Liver (tissue), 9 donors: ENCODE results near the gene TEX36. TPM values are rescaled to one million over a fixed set of nuclear protein-coding genes. Genes with fewer than 3 reads are reported as not detected.

ENCODE experiments used
- DNase-seq: peaks from one replicate; pipeline ENCODE4 v3.0.0-alpha.2; 2017; ENCODE audit warnings: low spot score
- H3K27ac ChIP-seq, 2 donors: one replicate each; pipeline ENCODE4 v1.7.0; 2013; ENCODE audit warnings: inconsistent platforms in 2 of 2, low read length in 2 of 2, control low read depth in 1 of 2, low read depth in 1 of 2, mild to moderate bottlenecking in 1 of 2
- H3K27me3 ChIP-seq, 4 donors: one replicate each; pipeline versions ENCODE4 v1.6.1 to v1.7.0; 2013; ENCODE audit warnings: low read length in 3 of 4, inconsistent platforms in 1 of 4, mild to moderate bottlenecking in 1 of 4, moderate library complexity in 1 of 4; ENCODE audit not compliant: control insufficient read depth in 4 of 4, insufficient read depth in 4 of 4
- H3K36me3 ChIP-seq, 4 donors: one replicate each; pipeline versions ENCODE4 v1.6.1 to v1.7.0; 2013; ENCODE audit warnings: low read length in 3 of 4, mild to moderate bottlenecking in 3 of 4, low read depth in 1 of 4, moderate library complexity in 1 of 4; ENCODE audit not compliant: control insufficient read depth in 4 of 4, insufficient read depth in 3 of 4
- H3K4me1 ChIP-seq, 4 donors: one replicate each; pipeline versions ENCODE4 v1.6.1 to v1.7.0; 2013; ENCODE audit warnings: low read length in 3 of 4, mild to moderate bottlenecking in 3 of 4, moderate library complexity in 1 of 4; ENCODE audit not compliant: control insufficient read depth in 4 of 4, insufficient read depth in 4 of 4
- H3K4me3 ChIP-seq, 3 donors: one replicate each; pipeline versions ENCODE4 v1.6.1 to v1.7.0; 2013; ENCODE audit warnings: low read length in 3 of 3, control low read depth in 1 of 3, low read depth in 1 of 3, mild to moderate bottlenecking in 1 of 3
- H3K9ac ChIP-seq, 2 donors: one replicate each; pipeline ENCODE4 v1.7.0; 2013; ENCODE audit warnings: low read length in 2 of 2, mild to moderate bottlenecking in 2 of 2, moderate library complexity in 2 of 2, control low read depth in 1 of 2, low read depth in 1 of 2
- H3K9me3 ChIP-seq, 4 donors: one replicate each; pipeline versions ENCODE4 v1.6.1 to v1.7.0; 2013; ENCODE audit warnings: low read length in 3 of 4; ENCODE audit not compliant: control insufficient read depth in 4 of 4
- EGR1 ChIP-seq, 2 donors: IDR thresholded peaks; 2 replicates each; pipeline ENCODE4 v1.6.1; 2016 to 2018; ENCODE audit warnings: antibody characterized with exemption in 2 of 2, low read depth in 2 of 2
- FOXA1 ChIP-seq: IDR thresholded peaks from 2 replicates; pipeline ENCODE4 v1.6.1; 2016; ENCODE audit warnings: antibody characterized with exemption
- FOXA2 ChIP-seq: IDR thresholded peaks from 2 replicates; pipeline ENCODE4 v1.6.1; 2016; ENCODE audit warnings: antibody characterized with exemption
- GABPA ChIP-seq, 2 donors: IDR thresholded peaks in 1 of 2; conservative IDR thresholded peaks in 1 of 2; 2 replicates each; pipeline ENCODE4 v1.6.1; 2016; ENCODE audit warnings: antibody characterized with exemption in 2 of 2, mild to moderate bottlenecking in 1 of 2, moderate library complexity in 1 of 2
- HNF4A ChIP-seq, 2 donors: conservative IDR thresholded peaks; 2 replicates each; pipeline ENCODE4 v1.6.1; 2016; ENCODE audit warnings: antibody characterized with exemption in 2 of 2, mild to moderate bottlenecking in 2 of 2
- HNF4G ChIP-seq: IDR thresholded peaks from 2 replicates; pipeline ENCODE4 v1.6.1; 2016; ENCODE audit warnings: antibody characterized with exemption
- NR2F2 ChIP-seq: IDR thresholded peaks from 2 replicates; pipeline ENCODE4 v1.6.1; 2016; ENCODE audit warnings: antibody characterized with exemption
- RAD21 ChIP-seq, 2 donors: IDR thresholded peaks; 2 replicates each; pipeline ENCODE4 v1.6.1; 2016; ENCODE audit warnings: antibody characterized with exemption in 2 of 2, mild to moderate bottlenecking in 2 of 2
- RXRA ChIP-seq, 2 donors: IDR thresholded peaks; 2 replicates each; pipeline ENCODE4 v1.6.1; 2017 to 2018; ENCODE audit warnings: antibody characterized with exemption in 2 of 2, mild to moderate bottlenecking in 1 of 2
- SP1 ChIP-seq: IDR thresholded peaks from 2 replicates; pipeline ENCODE4 v1.6.1; 2018; ENCODE audit warnings: antibody characterized with exemption, mild to moderate bottlenecking
- TAF1 ChIP-seq: conservative IDR thresholded peaks from 2 replicates; pipeline ENCODE4 v1.6.1; 2016; ENCODE audit warnings: antibody characterized with exemption, mild to moderate bottlenecking
- YY1 ChIP-seq: IDR thresholded peaks from 2 replicates; pipeline ENCODE4 v1.6.1; 2016; ENCODE audit warnings: antibody characterized with exemption, mild to moderate bottlenecking
- WGBS: extraction: QIAGEN DNeasy Blood & Tissue Kit; methylation state at CpG from one replicate; pipeline ENCODE4 v1.1.7; 2013; 5-methylcytosine and 5-hydroxymethylcytosine counted together
- polyA plus RNA-seq, 2 donors: library from polyadenylated mRNA; stranded (reverse) in 1 of 2; unstranded in 1 of 2; fragments of 200-250 nt in 1 of 2; fragments of >200 nt in 1 of 2; fragmentation: Nextera tagmentation in 1 of 2; extraction: Ambion mirVana in 1 of 2; gene quantifications; one replicate each; pipeline versions ENCODE4 v1.2.1 to v1.2.3, GENCODE V29; 2013 to 2015
- total RNA-seq, 2 donors: library from RNA; depleted of rRNA; stranded (reverse); fragments of >200 nt; gene quantifications; one replicate each; pipeline ENCODE4 v1.2.3, GENCODE V29; 2014
- TF ChIP-seq, protein P1 (sequence below): fragments of 150-350 bp; IDR thresholded peaks from 2 replicates; pipeline ENCODE4 v1.5.1; 2017; ENCODE audit warnings: improper control_type of control experiment, low read depth, low read length; ENCODE audit not compliant: missing input control
- TF ChIP-seq, protein P2 (sequence below): IDR thresholded peaks from 2 replicates; pipeline ENCODE4 v1.6.1; 2016; ENCODE audit warnings: antibody characterized with exemption
- TF ChIP-seq, protein P3 (sequence below): IDR thresholded peaks from 2 replicates; pipeline ENCODE4 v1.6.1; 2016; ENCODE audit warnings: antibody characterized with exemption
- TF ChIP-seq, protein P4 (sequence below): IDR thresholded peaks from 2 replicates; pipeline ENCODE4 v1.6.1; 2016; ENCODE audit warnings: antibody characterized with exemption
- TF ChIP-seq, protein P5 (sequence below): IDR thresholded peaks from 2 replicates; pipeline ENCODE4 v1.6.1; 2016; ENCODE audit warnings: antibody characterized with exemption, mild to moderate bottlenecking
- donor health status: healthy.
- donor health status: healthy.
- donor health status: healthy.
- donor health status: healthy.
- donor health status: healthy.

Gene TEX36
- total and polyA plus RNA-seq, 4 donors: not detected

DNA sequence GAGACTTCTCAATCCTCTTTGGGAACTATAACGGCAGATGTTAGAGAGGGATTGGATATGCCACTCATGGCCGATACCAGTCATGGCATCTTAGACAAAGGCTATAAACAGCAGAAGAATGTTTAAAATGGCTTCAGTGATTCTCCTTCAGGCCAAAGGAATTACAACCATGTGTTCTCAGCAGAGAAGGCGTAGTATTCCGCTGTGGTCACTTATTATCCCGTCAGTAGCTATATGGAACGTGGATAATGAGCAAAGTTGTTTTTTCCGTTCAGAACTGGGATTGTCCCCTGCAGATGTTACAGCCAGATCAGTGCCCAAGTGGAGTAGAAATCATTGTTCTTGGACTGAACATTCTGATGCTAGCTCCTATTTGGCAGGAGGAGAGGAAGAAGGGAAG is 43.1 kb downstream of the TEX36 start:
- DNase-seq: no peak
- WGBS: 83% methylated on average over 7 of the region's 7 CpGs
- no peak overlapping the region for H3K9ac ChIP-seq

DNA sequence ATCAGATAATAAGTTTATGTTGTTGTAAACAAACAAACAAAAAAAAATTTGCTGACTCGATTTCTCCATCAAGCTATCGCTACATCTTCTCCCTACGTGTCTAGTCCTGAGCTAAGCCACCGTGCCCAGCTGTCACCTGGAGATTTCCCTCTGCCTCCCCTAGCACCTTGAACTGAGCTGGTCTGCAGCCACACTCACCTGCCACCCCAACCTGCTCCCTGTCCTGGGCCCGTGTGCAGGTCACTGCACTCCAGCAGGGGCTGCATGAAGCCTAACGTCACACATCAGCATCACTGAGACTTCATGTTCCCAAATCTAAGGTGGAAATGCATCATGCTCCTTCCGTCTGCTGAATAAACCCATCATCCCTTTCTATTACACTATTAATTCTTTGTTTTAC is 44.4 kb downstream of the TEX36 start:
- TF ChIP-seq, protein P1, sequence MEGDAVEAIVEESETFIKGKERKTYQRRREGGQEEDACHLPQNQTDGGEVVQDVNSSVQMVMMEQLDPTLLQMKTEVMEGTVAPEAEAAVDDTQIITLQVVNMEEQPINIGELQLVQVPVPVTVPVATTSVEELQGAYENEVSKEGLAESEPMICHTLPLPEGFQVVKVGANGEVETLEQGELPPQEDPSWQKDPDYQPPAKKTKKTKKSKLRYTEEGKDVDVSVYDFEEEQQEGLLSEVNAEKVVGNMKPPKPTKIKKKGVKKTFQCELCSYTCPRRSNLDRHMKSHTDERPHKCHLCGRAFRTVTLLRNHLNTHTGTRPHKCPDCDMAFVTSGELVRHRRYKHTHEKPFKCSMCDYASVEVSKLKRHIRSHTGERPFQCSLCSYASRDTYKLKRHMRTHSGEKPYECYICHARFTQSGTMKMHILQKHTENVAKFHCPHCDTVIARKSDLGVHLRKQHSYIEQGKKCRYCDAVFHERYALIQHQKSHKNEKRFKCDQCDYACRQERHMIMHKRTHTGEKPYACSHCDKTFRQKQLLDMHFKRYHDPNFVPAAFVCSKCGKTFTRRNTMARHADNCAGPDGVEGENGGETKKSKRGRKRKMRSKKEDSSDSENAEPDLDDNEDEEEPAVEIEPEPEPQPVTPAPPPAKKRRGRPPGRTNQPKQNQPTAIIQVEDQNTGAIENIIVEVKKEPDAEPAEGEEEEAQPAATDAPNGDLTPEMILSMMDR: no peak
- TF ChIP-seq FOXA1: no peak
- TF ChIP-seq GABPA (IDR thresholded peaks at IDR 0.05 in 1 of 2, conservative IDR thresholded peaks at IDR 0.05 in 1 of 2): no peak
- no peak for TF ChIP-seq RAD21 (IDR thresholded peaks at IDR 0.05)
- TF ChIP-seq, protein P2, sequence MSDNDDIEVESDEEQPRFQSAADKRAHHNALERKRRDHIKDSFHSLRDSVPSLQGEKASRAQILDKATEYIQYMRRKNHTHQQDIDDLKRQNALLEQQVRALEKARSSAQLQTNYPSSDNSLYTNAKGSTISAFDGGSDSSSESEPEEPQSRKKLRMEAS: no peak
- TF ChIP-seq, protein P3, sequence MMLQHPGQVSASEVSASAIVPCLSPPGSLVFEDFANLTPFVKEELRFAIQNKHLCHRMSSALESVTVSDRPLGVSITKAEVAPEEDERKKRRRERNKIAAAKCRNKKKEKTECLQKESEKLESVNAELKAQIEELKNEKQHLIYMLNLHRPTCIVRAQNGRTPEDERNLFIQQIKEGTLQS: no peak
- no peak for TF ChIP-seq RXRA (IDR thresholded peaks at IDR 0.05)
- TF ChIP-seq HNF4A (conservative IDR thresholded peaks at IDR 0.05): no peak
- no peak for DNase-seq
- Histone ChIP-seq H3K27ac (no peak overlapping the region), H3K36me3 (no peaks in the 10 kb centered on the region), H3K4me1 (no peaks in the 10 kb centered on the region), H3K9ac (no peak overlapping the region), H3K4me3 (no peak overlapping the region), H3K27me3 (peaks cover 0 to 2% (median 0%) of the 10 kb centered on the region in 4 donors), H3K9me3 (no peaks in the 10 kb centered on the region)
- 60% methylated on average over 7 of the region's 7 CpGs for WGBS

More for the DNA sequence above, 43.1 kb downstream of the TEX36 start:
- H3K9me3 ChIP-seq: no peaks in the 10 kb centered on the region
- peaks cover 0 to 2% (median 0%) of the 10 kb centered on the region in 4 donors for H3K27me3 ChIP-seq
- H3K27ac ChIP-seq: no peak overlapping the region
- H3K4me1 ChIP-seq: no peaks in the 10 kb centered on the region
- TF ChIP-seq SP1: no peak
- no peak overlapping the region for H3K4me3 ChIP-seq
- no peaks in the 10 kb centered on the region for H3K36me3 ChIP-seq

DNA sequence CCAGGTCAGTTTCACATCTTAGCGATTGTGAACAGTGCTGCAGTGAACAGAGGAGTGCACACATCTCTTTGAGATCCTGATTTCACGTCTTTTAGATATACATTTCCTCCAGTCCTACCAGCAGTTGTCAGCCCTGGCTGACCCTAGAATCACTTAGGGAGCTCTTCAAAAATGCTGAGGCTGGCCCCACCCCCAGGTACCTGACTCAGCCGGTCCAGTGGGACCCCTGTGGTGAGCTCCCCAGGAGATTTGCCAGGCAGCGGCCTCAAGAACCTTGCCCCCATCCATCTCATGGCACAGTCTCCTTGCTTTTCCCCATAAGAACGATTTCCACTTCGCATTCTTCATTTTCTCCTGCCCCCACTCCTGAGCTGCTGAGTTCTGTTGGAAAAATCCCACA is 45.5 kb downstream of the TEX36 start:
- Histone ChIP-seq H3K4me3 (no peak overlapping the region), H3K4me1 (no peaks in the 10 kb centered on the region), H3K27ac (no peak overlapping the region), H3K27me3 (peaks cover 0 to 4% (median 0%) of the 10 kb centered on the region in 4 donors), H3K9me3 (no peaks in the 10 kb centered on the region), H3K9ac (no peak overlapping the region), H3K36me3 (no peaks in the 10 kb centered on the region)
- TF ChIP-seq HNF4A (conservative IDR thresholded peaks at IDR 0.05) (no peak), HNF4G (no peak), NR2F2 (no peak), YY1 (no peak), EGR1 (IDR thresholded peaks at IDR 0.05; ENCODE audit: low read depth in 2 of 2) (no peak), FOXA2 (no peak), FOXA1 (no peak), TAF1 (no peak)
- TF ChIP-seq, protein P1: no peak
- TF ChIP-seq, protein P4, sequence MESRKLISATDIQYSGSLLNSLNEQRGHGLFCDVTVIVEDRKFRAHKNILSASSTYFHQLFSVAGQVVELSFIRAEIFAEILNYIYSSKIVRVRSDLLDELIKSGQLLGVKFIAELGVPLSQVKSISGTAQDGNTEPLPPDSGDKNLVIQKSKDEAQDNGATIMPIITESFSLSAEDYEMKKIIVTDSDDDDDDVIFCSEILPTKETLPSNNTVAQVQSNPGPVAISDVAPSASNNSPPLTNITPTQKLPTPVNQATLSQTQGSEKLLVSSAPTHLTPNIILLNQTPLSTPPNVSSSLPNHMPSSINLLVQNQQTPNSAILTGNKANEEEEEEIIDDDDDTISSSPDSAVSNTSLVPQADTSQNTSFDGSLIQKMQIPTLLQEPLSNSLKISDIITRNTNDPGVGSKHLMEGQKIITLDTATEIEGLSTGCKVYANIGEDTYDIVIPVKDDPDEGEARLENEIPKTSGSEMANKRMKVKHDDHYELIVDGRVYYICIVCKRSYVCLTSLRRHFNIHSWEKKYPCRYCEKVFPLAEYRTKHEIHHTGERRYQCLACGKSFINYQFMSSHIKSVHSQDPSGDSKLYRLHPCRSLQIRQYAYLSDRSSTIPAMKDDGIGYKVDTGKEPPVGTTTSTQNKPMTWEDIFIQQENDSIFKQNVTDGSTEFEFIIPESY: no peak
- TF ChIP-seq, protein P3: no peak
- TF ChIP-seq, protein P2: no peak
- TF ChIP-seq, protein P5, sequence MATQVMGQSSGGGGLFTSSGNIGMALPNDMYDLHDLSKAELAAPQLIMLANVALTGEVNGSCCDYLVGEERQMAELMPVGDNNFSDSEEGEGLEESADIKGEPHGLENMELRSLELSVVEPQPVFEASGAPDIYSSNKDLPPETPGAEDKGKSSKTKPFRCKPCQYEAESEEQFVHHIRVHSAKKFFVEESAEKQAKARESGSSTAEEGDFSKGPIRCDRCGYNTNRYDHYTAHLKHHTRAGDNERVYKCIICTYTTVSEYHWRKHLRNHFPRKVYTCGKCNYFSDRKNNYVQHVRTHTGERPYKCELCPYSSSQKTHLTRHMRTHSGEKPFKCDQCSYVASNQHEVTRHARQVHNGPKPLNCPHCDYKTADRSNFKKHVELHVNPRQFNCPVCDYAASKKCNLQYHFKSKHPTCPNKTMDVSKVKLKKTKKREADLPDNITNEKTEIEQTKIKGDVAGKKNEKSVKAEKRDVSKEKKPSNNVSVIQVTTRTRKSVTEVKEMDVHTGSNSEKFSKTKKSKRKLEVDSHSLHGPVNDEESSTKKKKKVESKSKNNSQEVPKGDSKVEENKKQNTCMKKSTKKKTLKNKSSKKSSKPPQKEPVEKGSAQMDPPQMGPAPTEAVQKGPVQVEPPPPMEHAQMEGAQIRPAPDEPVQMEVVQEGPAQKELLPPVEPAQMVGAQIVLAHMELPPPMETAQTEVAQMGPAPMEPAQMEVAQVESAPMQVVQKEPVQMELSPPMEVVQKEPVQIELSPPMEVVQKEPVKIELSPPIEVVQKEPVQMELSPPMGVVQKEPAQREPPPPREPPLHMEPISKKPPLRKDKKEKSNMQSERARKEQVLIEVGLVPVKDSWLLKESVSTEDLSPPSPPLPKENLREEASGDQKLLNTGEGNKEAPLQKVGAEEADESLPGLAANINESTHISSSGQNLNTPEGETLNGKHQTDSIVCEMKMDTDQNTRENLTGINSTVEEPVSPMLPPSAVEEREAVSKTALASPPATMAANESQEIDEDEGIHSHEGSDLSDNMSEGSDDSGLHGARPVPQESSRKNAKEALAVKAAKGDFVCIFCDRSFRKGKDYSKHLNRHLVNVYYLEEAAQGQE: no peak
- 67% methylated on average over 6 of the region's 6 CpGs for WGBS
- DNase-seq: no peak
